Measurements from ENCODE around the gene ZNF878. TPM values are rescaled to one million over a fixed set of nuclear protein-coding genes. Genes with fewer than 3 reads are reported as not detected.
A peak's percentile ranks its signal among the peaks of the same experiment; 100 is the strongest.

The ZNF878 gene
- total and polyA plus RNA-seq, 2 of the 13 experiments (the other 11 are each of a cell fraction or from before 2014, with no cell fraction given) = 0.46 to 5.2 TPM

DNA sequence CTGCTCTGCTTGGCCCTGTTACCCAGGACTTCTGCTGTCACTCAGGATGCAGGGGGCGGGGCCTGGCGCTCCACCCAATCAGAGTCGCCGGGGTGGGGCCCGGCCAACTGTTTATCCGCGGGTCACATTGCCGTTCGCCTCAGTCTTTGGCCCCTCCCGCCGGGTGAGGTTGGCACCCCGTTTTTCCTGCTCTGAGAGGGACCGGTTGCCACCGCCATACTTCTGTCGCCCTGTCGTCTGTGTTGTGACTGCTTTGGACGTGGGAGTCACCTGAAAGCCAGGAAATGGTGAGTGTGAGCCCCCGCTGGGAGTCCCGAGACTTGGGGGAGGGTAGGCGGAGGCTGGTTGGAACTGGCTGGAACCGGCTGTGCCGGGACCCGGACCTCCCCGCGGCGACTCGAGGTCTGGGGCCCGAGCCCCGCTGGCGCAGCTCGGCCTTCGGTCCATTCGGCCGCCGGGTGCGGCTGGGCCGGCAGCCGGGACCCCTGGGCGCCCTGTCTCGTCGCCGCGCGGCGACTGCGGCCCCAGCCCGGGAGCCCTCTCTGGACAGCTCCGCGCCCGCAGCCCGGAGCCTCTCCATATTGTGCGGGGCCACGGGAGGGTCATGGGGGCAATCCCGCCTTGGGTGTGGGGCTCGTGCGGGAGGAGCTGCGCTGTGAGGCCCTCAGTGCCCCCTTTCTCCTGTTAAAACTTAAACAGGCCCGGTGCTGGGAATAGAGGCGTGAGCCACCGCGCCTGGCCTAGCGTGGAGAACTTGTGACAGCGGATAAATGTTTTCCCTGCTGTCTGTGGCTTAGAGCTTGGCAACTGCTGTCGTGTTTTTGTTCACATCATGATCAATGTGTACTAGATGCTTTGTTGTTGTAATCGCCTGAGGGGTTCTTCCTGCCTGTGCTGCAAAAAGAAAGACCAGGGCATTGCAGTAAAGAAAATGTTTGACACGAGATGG, 12.1 kb upstream of the ZNF878 start, which contains the start of gene ZNF844 (continued):
- no peak for TF ChIP-seq ZZZ3 (CRISPR knock-in tag; IDR thresholded peaks at IDR 0.05; ENCODE audit: borderline replicate concordance)
- peak; percentile 44; the same call in 1 of the 2 replicates for TF ChIP-seq ZNF281 (CRISPR knock-in tag; IDR thresholded peaks at IDR 0.05; ENCODE audit: borderline replicate concordance)
- no peak for TF ChIP-seq THAP11 (CRISPR knock-in tag; IDR thresholded peaks at IDR 0.05)
- TF ChIP-seq CCAR2 (optimal IDR thresholded peaks at IDR 0.05; ENCODE audit: low read depth, low read length) = no peak
- no peak for TF ChIP-seq ZBTB1 (CRISPR knock-in tag; IDR thresholded peaks at IDR 0.05; ENCODE audit: borderline replicate concordance)
- TF ChIP-seq, protein P1, sequence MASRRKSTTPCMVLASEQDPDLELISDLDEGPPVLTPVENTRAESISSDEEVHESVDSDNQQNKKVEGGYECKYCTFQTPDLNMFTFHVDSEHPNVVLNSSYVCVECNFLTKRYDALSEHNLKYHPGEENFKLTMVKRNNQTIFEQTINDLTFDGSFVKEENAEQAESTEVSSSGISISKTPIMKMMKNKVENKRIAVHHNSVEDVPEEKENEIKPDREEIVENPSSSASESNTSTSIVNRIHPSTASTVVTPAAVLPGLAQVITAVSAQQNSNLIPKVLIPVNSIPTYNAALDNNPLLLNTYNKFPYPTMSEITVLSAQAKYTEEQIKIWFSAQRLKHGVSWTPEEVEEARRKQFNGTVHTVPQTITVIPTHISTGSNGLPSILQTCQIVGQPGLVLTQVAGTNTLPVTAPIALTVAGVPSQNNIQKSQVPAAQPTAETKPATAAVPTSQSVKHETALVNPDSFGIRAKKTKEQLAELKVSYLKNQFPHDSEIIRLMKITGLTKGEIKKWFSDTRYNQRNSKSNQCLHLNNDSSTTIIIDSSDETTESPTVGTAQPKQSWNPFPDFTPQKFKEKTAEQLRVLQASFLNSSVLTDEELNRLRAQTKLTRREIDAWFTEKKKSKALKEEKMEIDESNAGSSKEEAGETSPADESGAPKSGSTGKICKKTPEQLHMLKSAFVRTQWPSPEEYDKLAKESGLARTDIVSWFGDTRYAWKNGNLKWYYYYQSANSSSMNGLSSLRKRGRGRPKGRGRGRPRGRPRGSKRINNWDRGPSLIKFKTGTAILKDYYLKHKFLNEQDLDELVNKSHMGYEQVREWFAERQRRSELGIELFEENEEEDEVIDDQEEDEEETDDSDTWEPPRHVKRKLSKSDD (CRISPR knock-in tag; IDR thresholded peaks at IDR 0.05; ENCODE audit: low read depth) = no peak
- TF ChIP-seq RFXAP (CRISPR knock-in tag; IDR thresholded peaks at IDR 0.05; ENCODE audit: borderline replicate concordance) = peak; percentile 49; the same call in 1 of the 2 replicates
- no peak for TF ChIP-seq THAP7 (CRISPR knock-in tag; IDR thresholded peaks at IDR 0.05)
- TF ChIP-seq, protein P2, sequence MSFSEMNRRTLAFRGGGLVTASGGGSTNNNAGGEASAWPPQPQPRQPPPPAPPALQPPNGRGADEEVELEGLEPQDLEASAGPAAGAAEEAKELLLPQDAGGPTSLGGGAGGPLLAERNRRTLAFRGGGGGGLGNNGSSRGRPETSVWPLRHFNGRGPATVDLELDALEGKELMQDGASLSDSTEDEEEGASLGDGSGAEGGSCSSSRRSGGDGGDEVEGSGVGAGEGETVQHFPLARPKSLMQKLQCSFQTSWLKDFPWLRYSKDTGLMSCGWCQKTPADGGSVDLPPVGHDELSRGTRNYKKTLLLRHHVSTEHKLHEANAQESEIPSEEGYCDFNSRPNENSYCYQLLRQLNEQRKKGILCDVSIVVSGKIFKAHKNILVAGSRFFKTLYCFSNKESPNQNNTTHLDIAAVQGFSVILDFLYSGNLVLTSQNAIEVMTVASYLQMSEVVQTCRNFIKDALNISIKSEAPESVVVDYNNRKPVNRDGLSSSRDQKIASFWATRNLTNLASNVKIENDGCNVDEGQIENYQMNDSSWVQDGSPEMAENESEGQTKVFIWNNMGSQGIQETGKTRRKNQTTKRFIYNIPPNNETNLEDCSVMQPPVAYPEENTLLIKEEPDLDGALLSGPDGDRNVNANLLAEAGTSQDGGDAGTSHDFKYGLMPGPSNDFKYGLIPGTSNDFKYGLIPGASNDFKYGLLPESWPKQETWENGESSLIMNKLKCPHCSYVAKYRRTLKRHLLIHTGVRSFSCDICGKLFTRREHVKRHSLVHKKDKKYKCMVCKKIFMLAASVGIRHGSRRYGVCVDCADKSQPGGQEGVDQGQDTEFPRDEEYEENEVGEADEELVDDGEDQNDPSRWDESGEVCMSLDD (CRISPR knock-in tag; IDR thresholded peaks at IDR 0.05; ENCODE audit: borderline replicate concordance) = peak; percentile 34; the same call in 1 of the 2 replicates
- no peak for TF ChIP-seq SMAD9 (CRISPR knock-in tag; IDR thresholded peaks at IDR 0.05)
- no peak for TF ChIP-seq NFKBIZ (CRISPR knock-in tag; IDR thresholded peaks at IDR 0.05)
- no peak for TF ChIP-seq ZNF10 (CRISPR knock-in tag; IDR thresholded peaks at IDR 0.05; ENCODE audit: borderline replicate concordance, low read depth)
- TF ChIP-seq ETV6 (CRISPR knock-in tag; conservative IDR thresholded peaks at IDR 0.05) = no peak
- no peak for TF ChIP-seq ZNF12 (CRISPR knock-in tag; IDR thresholded peaks at IDR 0.05)
- no peak for TF ChIP-seq RELA (CRISPR knock-in tag; IDR thresholded peaks at IDR 0.05)
- TF ChIP-seq, protein P3, sequence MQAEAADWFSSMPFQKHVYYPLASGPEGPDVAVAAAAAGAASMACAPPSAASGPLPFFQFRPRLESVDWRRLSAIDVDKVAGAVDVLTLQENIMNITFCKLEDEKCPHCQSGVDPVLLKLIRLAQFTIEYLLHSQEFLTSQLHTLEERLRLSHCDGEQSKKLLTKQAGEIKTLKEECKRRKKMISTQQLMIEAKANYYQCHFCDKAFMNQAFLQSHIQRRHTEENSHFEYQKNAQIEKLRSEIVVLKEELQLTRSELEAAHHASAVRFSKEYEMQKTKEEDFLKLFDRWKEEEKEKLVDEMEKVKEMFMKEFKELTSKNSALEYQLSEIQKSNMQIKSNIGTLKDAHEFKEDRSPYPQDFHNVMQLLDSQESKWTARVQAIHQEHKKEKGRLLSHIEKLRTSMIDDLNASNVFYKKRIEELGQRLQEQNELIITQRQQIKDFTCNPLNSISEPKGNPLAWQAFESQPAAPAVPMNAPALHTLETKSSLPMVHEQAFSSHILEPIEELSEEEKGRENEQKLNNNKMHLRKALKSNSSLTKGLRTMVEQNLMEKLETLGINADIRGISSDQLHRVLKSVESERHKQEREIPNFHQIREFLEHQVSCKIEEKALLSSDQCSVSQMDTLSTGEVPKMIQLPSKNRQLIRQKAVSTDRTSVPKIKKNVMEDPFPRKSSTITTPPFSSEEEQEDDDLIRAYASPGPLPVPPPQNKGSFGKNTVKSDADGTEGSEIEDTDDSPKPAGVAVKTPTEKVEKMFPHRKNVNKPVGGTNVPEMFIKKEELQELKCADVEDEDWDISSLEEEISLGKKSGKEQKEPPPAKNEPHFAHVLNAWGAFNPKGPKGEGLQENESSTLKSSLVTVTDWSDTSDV (CRISPR knock-in tag; IDR thresholded peaks at IDR 0.05) = no peak
